HG03064 (cell line): ENCODE data around the gene ZSWIM6.

Source experiments
- ATAC-seq: cut with Tn5 transposase; IDR thresholded peaks from one replicate; pipeline ENCODE4 v1.9.1; 2021; ENCODE audit warnings: low read depth; ENCODE audit not compliant: unreplicated experiment

ZSWIM6 gene

GRCh38 chr5:61330845-61331406, 1.1 kb upstream of the ZSWIM6 start:
- peak; percentile 32 for ATAC-seq

- ATAC-seq, result no peak
These were observed 296 bp downstream of the ZSWIM6 start for GRCh38 chr5:61332358-61332749.

GRCh38 chr5:61332851-61333320, 828 bp downstream of the ZSWIM6 start:
- no peak for ATAC-seq

- ATAC-seq, result no peak
These were observed 1.4 kb downstream of the ZSWIM6 start for GRCh38 chr5:61333321-61333953.

GRCh38 chr5:61333954-61334867, 2.2 kb downstream of the ZSWIM6 start:
- no peak for ATAC-seq

GRCh38 chr5:61334868-61335615, 3.0 kb downstream of the ZSWIM6 start:
- ATAC-seq, result no peak

- no peak for ATAC-seq
These were observed 7.7 kb downstream of the ZSWIM6 start for GRCh38 chr5:61339764-61340163.

- no peak for ATAC-seq
These were observed 8.8 kb downstream of the ZSWIM6 start for GRCh38 chr5:61340775-61341361.

- no peak for ATAC-seq
These were observed 10.0 kb downstream of the ZSWIM6 start for GRCh38 chr5:61342071-61342501.

GRCh38 chr5:61344187-61344944, 12.3 kb downstream of the ZSWIM6 start:
- ATAC-seq, result no peak

GRCh38 chr5:61346511-61346910, 14.5 kb downstream of the ZSWIM6 start:
- ATAC-seq, result no peak

- no peak for ATAC-seq
These were observed 15.0 kb downstream of the ZSWIM6 start for GRCh38 chr5:61347080-61347479.

- no peak for ATAC-seq
These were observed 16.4 kb downstream of the ZSWIM6 start for GRCh38 chr5:61348447-61348846.

GRCh38 chr5:61349935-61350334, 17.9 kb downstream of the ZSWIM6 start:
- no peak for ATAC-seq

- ATAC-seq, result no peak
These were observed 18.5 kb downstream of the ZSWIM6 start for GRCh38 chr5:61350535-61350934.

- ATAC-seq, result no peak
These were observed 19.7 kb downstream of the ZSWIM6 start for GRCh38 chr5:61351733-61352132.

GRCh38 chr5:61352180-61352579, 20.1 kb downstream of the ZSWIM6 start:
- ATAC-seq, result no peak

GRCh38 chr5:61352612-61353156, 20.6 kb downstream of the ZSWIM6 start:
- no peak for ATAC-seq

GRCh38 chr5:61353293-61353692, 21.2 kb downstream of the ZSWIM6 start:
- no peak for ATAC-seq
